Activated naive CD4-positive, alpha-beta T cell treated with anti-CD3 and anti-CD28 coated beads for 36 hours (primary cell): Measurements from ENCODE around the gene BOK. TPM values are rescaled to one million over a fixed set of nuclear protein-coding genes. Genes with fewer than 3 reads are reported as not detected.
"Not testable (repeated sequence)": the region's sequence is repeated elsewhere in the genome, so short reads cannot be mapped to it uniquely, and the experiment has no call there.

Experiments used
- CTCF ChIA-PET: fragments of 350-600 bp; sonication (Branson Sonifier 250); formaldehyde crosslinking; loops from one replicate; lab custom pipeline; 2021; ENCODE audit warnings: antibody characterized with exemption; lab: Charles Lee
- DNase-seq: peaks from one replicate; pipeline ENCODE4 v3.0.0-alpha.2; 2020
- H3K27ac Mint-ChIP-seq: one replicate; pipeline ENCODE4 v1.8.0; 2021; ENCODE audit warnings: mild to moderate bottlenecking, mixed read lengths
- H3K27me3 Mint-ChIP-seq: one replicate; pipeline ENCODE4 v1.8.0; 2021; ENCODE audit warnings: low read depth, mixed read lengths
- H3K36me3 Mint-ChIP-seq: one replicate; pipeline ENCODE4 v1.8.0; 2021; ENCODE audit warnings: low read depth, mixed read lengths
- H3K4me1 Mint-ChIP-seq: one replicate; pipeline ENCODE4 v1.8.0; 2021; ENCODE audit warnings: low read depth, mixed read lengths
- H3K4me3 Mint-ChIP-seq: one replicate; pipeline ENCODE4 v1.8.0; 2021; ENCODE audit warnings: mild to moderate bottlenecking, moderate library complexity, mixed read lengths
- H3K9me3 Mint-ChIP-seq: one replicate; pipeline ENCODE4 v1.8.0; 2021; ENCODE audit warnings: mixed read lengths
- intact Hi-C: fragments of 100-400 bp; cut with micrococcal nuclease; formaldehyde crosslinking; loops from one replicate; pipeline ENCODE4 v1.15.1; 2023
- total RNA-seq, 2 experiments: library from RNA; stranded (reverse); gene quantifications; one replicate each; pipeline ENCODE4 v1.2.3, GENCODE V29; 2021

Gene BOK
- total RNA-seq, 2 experiments from 2014 or later = not detected

DNA sequence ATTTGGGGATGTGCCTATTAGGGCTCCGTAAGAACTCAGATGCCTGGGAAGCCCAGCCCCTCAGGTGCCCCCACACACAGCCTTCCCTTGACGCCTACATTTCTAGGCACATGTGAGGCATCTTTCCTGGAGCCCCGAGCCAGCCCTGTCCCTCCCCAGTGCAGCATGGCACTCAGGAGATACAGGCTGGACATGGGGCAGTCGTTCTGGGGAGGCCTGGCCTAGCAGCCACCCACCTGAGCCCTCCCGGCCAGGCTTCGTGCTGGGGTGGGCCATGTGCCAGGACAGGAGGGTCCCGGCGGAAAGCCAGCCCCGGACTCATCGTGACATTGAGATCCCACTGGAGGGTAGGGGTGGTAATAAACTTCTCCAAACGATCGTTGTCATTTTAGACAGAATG, 15.2 kb downstream of the BOK start:
- intact Hi-C loops = no loop called here
- Mint-ChIP-seq H3K36me3 (no peaks in the 10 kb centered on the region), H3K9me3 (no peaks in the 10 kb centered on the region), H3K27me3 (no peaks in the 10 kb centered on the region), H3K4me3 (no peak overlapping the region), H3K4me1 (no peaks in the 10 kb centered on the region), H3K27ac (no peak overlapping the region)
- no peak for DNase-seq
- CTCF ChIA-PET = no interaction called here

- DNase-seq = no peak
- intact Hi-C loops = no loop called here
- Mint-ChIP-seq H3K4me1 (no peaks in the 10 kb centered on the region), H3K4me3 (no peak overlapping the region), H3K27me3 (no peaks in the 10 kb centered on the region), H3K27ac (no peak overlapping the region), H3K9me3 (no peaks in the 10 kb centered on the region), H3K36me3 (no peaks in the 10 kb centered on the region)
- CTCF ChIA-PET = no interaction called here
Observed at GRCh38 chr2:241574911-241575623, 16.5 kb downstream of the BOK start.

GRCh38 chr2:241575624-241576292, 17.2 kb downstream of the BOK start:
- H3K27ac Mint-ChIP-seq = no peak overlapping the region
- H3K4me1 Mint-ChIP-seq = no peaks in the 10 kb centered on the region
- no peak for DNase-seq
- intact Hi-C loops = no loop called here
- H3K9me3 Mint-ChIP-seq = no peaks in the 10 kb centered on the region
- no peak overlapping the region for H3K4me3 Mint-ChIP-seq
- no peaks in the 10 kb centered on the region for H3K27me3 Mint-ChIP-seq
- CTCF ChIA-PET = no interaction called here
- H3K36me3 Mint-ChIP-seq = no peaks in the 10 kb centered on the region

- no peak for DNase-seq
- no peak overlapping the region for H3K27ac Mint-ChIP-seq
- intact Hi-C loops = no loop called here
- no peaks in the 10 kb centered on the region for H3K9me3 Mint-ChIP-seq
- H3K36me3 Mint-ChIP-seq = no peaks in the 10 kb centered on the region
- CTCF ChIA-PET = interaction anchor here (1.0 kb wide), 1 partner anchor 21 kb away, joined by 3 read pairs; no protein-coding TSS in a partner anchor
- H3K27me3 Mint-ChIP-seq = no peaks in the 10 kb centered on the region
- H3K4me3 Mint-ChIP-seq = no peak overlapping the region
- no peaks in the 10 kb centered on the region for H3K4me1 Mint-ChIP-seq
Observed at GRCh38 chr2:241576293-241576654, 17.7 kb downstream of the BOK start.

- no peak for DNase-seq
- no peaks in the 10 kb centered on the region for H3K4me1 Mint-ChIP-seq
- H3K36me3 Mint-ChIP-seq = peaks cover 8% of the 10 kb centered on the region
- no peaks in the 10 kb centered on the region for H3K27me3 Mint-ChIP-seq
- CTCF ChIA-PET = interaction anchor here (1.0 kb wide), 1 partner anchor 22 kb away, joined by 3 read pairs; no protein-coding TSS in a partner anchor
- H3K4me3 Mint-ChIP-seq = no peak overlapping the region
- H3K27ac Mint-ChIP-seq = no peak overlapping the region
- no peaks in the 10 kb centered on the region for H3K9me3 Mint-ChIP-seq
- intact Hi-C loops = no loop called here
Observed at GRCh38 chr2:241577413-241578122, 19.0 kb downstream of the BOK start.

GRCh38 chr2:241579281-241579680, 20.7 kb downstream of the BOK start:
- Mint-ChIP-seq H3K4me3 (no peak overlapping the region), H3K4me1 (no peaks in the 10 kb centered on the region), H3K9me3 (no peaks in the 10 kb centered on the region), H3K27ac (no peak overlapping the region), H3K27me3 (no peaks in the 10 kb centered on the region), H3K36me3 (peaks cover 14% of the 10 kb centered on the region)
- intact Hi-C loops = no loop called here
- CTCF ChIA-PET = interaction anchor here (0.6 kb wide), 2 partner anchors 8 to 133 kb away, joined by 3 to 4 read pairs; no protein-coding TSS in a partner anchor
- no peak for DNase-seq

- CTCF ChIA-PET = no interaction called here
- no peak overlapping the region for H3K4me3 Mint-ChIP-seq
- peaks cover 42% of the 10 kb centered on the region for H3K36me3 Mint-ChIP-seq
- no peak for DNase-seq
- H3K9me3 Mint-ChIP-seq = peaks cover 11% of the 10 kb centered on the region
- H3K4me1 Mint-ChIP-seq = no peaks in the 10 kb centered on the region
- H3K27me3 Mint-ChIP-seq = no peaks in the 10 kb centered on the region
- H3K27ac Mint-ChIP-seq = no peak overlapping the region
- intact Hi-C loops = no loop called here
Observed at GRCh38 chr2:241582328-241582727, 23.8 kb downstream of the BOK start.

- CTCF ChIA-PET = interaction anchor here (0.7 kb wide), 1 partner anchor 13 kb away, joined by 3 read pairs; no protein-coding TSS in a partner anchor
- no peak overlapping the region for H3K4me3 Mint-ChIP-seq
- H3K36me3 Mint-ChIP-seq = peaks cover 46% of the 10 kb centered on the region
- no peaks in the 10 kb centered on the region for H3K27me3 Mint-ChIP-seq
- no peaks in the 10 kb centered on the region for H3K4me1 Mint-ChIP-seq
- peaks cover 13% of the 10 kb centered on the region for H3K9me3 Mint-ChIP-seq
- intact Hi-C loops = no loop called here
- DNase-seq = no peak
- H3K27ac Mint-ChIP-seq = no peak overlapping the region
Observed at GRCh38 chr2:241582806-241583205, 24.3 kb downstream of the BOK start.

GRCh38 chr2:241584436-241584835, 25.9 kb downstream of the BOK start:
- CTCF ChIA-PET = no interaction called here
- H3K27me3 Mint-ChIP-seq = no peaks in the 10 kb centered on the region
- no peaks in the 10 kb centered on the region for H3K4me1 Mint-ChIP-seq
- H3K27ac Mint-ChIP-seq = no peak overlapping the region
- DNase-seq = no peak
- H3K36me3 Mint-ChIP-seq = peaks cover 59% of the 10 kb centered on the region
- H3K4me3 Mint-ChIP-seq = no peak overlapping the region
- intact Hi-C loops = no loop called here
- H3K9me3 Mint-ChIP-seq = peaks cover 21% of the 10 kb centered on the region

DNA sequence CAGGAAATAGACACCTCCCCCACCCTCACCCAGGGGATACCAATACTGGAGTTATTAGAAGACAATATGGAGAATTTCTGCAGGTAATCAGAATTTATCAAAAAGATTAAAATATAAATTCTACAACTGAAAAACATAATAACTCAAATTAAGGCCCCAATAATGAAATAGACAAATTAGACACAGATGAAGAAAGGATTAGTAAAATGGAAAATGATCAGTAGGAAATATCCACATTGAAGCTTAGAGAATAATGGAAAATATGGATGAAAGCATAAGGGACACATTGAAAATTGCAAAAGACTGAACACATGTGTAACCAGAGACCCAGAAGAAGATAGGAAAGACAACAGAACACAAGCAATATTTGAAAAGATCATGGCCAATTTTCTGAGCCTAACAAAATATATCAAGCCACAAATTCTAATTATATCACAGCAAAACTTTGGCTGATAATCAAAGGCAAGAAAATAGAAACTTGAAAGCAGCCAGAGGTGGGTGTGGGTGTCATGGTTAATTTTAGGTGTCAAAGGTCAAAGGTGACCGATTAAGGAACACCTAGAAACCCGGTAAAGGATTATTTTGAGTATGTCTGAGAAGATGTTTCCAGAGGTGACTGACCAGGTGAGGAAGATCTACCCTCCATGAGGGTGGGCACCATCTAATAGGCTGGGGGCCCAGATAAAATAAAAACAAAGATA, 28.2 kb downstream of the BOK start:
- no peak overlapping the region for H3K27ac Mint-ChIP-seq
- peaks cover 59% of the 10 kb centered on the region for H3K36me3 Mint-ChIP-seq
- H3K4me3 Mint-ChIP-seq = no peak overlapping the region

GRCh38 chr2:241589863-241590262, 31.3 kb downstream of the BOK start:
- intact Hi-C loops, H3K27ac Mint-ChIP-seq, H3K27me3 Mint-ChIP-seq, DNase-seq, H3K4me1 Mint-ChIP-seq, H3K4me3 Mint-ChIP-seq: not testable (repeated sequence)
- H3K36me3 Mint-ChIP-seq = peaks cover 40% of the 10 kb centered on the region
- CTCF ChIA-PET = interaction anchor here (1.2 kb wide), 1 partner anchor 10 kb away, joined by 3 read pairs; no protein-coding TSS in a partner anchor
- peaks cover 21% of the 10 kb centered on the region for H3K9me3 Mint-ChIP-seq

More for the DNA sequence above, 28.2 kb downstream of the BOK start:
- no peak for DNase-seq
- intact Hi-C loops = no loop called here
- Mint-ChIP-seq H3K27me3 (no peaks in the 10 kb centered on the region), H3K4me1 (no peaks in the 10 kb centered on the region), H3K9me3 (peaks cover 21% of the 10 kb centered on the region)
- CTCF ChIA-PET = interaction anchor here (0.7 kb wide), 1 partner anchor 96 kb away, joined by 3 read pairs; no protein-coding TSS in a partner anchor
